GM19463 (cell line): ENCODE measurements around the gene RAD54L.
"Not testable (repeated sequence)": the region's sequence is repeated elsewhere in the genome, so short reads cannot be mapped to it uniquely, and the experiment has no call there.

ENCODE experiments used
- ATAC-seq: cut with Tn5 transposase; IDR thresholded peaks from one replicate; pipeline ENCODE4 v1.9.1; 2021; ENCODE audit warnings: mild to moderate bottlenecking, moderate library complexity; ENCODE audit not compliant: unreplicated experiment

The RAD54L gene

GRCh38 chr1:46317323-46317722, 69.8 kb downstream of the RAD54L start:
- no peak for ATAC-seq

DNA sequence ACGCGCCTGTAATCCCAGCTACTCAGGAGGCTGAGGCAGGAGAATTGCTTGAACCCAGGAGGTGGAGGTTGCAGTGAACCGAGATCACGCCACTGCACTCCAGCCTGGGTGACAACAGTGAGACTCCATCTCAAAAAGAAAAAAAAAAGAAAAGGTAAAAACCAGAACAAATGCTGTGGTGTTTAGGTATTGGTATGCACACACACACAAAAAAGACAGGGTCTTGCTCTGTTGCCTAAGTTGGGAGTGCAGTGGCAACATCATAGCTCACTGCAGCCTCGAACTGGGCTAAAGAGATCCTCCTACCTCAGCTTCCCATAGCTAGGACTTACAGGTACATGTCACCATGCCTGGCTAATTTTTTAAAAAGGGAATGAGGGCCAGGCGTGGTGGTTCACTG, 71.7 kb downstream of the RAD54L start:
- ATAC-seq, result not testable (repeated sequence)

GRCh38 chr1:46319960-46320914, 72.7 kb downstream of the RAD54L start:
- not testable (repeated sequence) for ATAC-seq

DNA sequence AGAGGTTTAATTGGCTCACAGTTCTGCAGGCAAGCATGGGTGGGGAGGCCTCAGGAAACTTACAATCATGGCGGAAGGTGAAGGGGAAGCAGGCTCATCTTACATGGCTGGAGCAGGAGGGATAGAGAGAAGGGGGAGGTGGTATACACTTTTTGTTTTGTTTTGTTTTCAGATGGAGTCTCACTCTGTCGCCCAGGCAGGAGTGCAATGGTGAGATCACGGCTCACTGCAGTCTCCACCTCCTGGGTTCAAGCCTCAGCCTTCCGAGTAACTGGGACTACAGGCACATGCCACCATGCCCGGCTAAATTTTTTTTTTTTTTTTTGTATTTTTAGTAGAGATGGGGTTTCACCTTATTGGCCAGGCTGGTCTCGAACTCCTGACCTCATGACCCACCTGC, 74.6 kb downstream of the RAD54L start:
- not testable (repeated sequence) for ATAC-seq

DNA sequence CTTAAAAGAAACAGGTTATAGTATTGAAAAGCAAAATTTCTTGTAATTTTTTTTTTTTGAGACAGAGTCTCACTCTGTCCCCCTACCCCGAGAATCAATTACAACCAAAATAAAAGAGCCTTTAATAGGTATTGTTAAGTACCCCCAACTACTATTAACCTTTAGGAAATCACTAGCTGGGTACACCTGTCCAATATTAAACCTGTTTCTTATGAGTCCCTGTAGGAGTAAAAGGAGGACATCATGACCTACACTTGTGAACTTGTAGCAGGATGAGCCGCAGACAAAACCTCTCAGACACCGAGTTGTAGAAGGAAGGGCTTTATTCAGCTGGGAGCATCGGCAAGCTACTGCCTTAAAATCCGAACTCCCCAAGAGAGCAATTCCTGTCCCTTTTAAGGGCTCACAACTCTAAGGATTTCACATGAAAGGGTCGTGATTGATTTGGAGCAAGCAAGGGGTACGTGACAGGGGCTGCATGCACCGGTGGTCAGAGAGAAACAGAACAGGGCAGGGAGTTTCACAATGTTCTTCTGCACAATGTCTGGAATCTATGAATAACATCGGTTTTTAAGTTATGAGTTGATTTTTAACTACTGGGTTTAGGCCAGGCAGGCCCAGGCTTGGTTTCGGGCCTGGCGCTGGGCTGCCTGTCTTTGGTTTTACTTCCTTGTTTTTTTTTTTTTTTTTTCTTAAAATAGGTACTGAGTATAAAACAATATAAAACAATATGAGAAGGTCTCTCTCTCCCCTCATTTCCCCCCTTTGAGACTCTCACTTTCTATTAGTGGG, 77.9 kb downstream of the RAD54L start:
- ATAC-seq, result not testable (repeated sequence)
